GM19463 (cell line): Measurements from ENCODE around the gene HEPHL1.
"Not testable (repeated sequence)": the region's sequence is repeated elsewhere in the genome, so short reads cannot be mapped to it uniquely, and the experiment has no call there.

Experiments used
- ATAC-seq: cut with Tn5 transposase; IDR thresholded peaks from one replicate; pipeline ENCODE4 v1.9.1; 2021; ENCODE audit warnings: mild to moderate bottlenecking, moderate library complexity; ENCODE audit not compliant: unreplicated experiment

HEPHL1 gene, protein sequence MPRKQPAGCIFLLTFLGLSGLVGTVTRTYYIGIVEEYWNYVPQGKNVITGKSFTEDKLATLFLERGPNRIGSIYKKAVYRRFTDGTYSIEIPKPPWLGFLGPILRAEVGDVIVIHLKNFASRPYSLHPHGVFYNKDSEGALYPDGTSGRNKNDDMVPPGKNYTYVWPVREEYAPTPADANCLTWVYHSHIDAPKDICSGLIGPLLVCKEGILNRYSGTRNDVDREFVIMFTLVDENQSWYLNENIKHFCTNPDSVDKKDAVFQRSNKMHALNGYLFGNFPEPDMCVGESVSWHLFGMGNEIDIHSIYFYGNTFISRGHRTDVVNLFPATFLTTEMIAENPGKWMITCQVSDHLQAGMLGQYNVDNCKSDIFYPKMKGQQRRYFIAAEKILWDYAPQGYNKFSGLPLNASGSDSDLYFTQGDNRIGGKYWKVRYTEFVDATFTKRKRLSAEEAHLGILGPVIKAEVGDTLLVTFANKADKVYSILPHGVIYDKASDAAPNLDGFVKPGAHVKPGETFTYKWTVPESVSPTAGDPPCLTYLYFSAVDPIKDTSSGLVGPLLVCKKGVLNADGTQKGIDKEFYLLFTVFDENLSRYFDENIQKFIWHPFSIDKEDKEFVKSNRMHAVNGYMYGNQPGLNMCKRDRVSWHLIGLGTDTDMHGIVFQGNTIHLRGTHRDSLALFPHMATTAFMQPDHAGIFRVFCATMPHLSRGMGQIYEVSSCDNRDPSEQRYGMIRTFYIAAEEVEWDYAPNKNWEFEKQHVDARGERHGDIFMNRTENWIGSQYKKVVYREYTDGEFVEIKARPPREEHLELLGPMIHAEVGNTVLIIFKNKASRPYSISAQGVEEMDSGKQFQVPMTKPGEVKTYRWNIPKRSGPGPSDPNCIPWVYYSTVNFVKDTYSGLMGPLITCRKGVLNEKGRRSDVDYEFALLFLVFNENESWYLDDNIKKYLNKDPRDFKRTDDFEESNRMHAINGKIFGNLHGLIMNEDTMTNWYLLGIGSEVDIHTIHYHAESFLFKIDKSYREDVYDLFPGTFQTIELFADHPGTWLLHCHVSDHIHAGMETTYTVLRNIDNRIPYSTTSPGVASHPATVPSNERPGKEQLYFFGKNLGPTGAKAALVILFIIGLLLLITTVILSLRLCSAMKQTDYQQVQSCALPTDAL

DNA sequence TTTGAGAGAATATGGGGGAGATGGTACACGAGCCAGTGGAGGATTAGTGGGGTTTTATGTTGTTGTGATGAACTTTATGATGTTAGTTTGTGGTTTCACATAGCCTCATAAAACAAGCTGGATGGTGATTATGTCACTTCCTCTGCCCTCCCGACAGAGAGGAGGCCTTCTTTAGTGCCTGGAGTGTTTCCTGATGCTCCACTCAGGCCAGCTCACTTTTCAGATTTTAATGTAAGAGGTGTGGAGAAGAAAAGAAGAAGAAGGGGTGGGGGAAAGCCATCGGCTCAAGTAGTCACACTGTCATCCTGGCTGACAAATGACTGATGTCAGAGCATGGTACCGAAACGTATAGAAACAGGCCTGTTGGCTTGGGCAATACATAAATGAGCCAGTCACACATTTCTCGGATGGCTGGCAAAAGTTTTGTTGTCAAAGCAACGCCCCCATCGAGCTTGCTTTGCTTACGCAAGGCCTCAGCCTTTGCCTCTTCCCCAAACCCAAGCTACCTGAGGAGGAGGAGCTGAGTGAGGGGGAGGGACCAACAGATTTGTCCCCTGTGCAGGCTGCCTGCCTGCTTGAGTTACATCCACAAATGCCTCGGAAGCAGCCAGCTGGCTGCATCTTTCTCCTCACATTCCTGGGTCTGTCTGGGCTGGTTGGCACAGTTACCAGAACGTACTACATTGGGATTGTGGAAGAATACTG, at the start of gene HEPHL1:
HEPHL1 (plus strand) TSS at position 578 of the 705 bp plus-strand sequence; CDS start at position 593, 15 bp downstream.
- ATAC-seq, result no peak

DNA sequence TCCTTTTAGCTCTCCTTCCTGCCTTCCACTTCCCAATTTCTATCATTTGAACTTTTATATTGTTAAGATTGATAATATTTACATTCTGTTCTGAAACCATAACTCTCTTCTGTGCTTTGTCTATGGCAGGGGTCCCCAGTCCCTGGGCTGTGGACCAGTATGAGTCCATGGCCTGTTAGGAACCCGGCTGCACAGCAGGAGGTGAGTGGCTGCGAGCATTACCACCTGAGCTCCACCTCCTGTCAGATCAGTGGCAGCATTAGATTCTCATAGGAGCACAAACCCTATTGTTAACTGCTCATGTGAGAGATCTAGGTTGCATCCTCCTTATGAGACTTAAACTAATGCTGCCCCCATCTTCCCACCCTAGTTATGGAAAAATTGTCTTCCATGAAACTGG, 48.4 kb upstream of the HEPHL1 start:
- no peak for ATAC-seq

DNA sequence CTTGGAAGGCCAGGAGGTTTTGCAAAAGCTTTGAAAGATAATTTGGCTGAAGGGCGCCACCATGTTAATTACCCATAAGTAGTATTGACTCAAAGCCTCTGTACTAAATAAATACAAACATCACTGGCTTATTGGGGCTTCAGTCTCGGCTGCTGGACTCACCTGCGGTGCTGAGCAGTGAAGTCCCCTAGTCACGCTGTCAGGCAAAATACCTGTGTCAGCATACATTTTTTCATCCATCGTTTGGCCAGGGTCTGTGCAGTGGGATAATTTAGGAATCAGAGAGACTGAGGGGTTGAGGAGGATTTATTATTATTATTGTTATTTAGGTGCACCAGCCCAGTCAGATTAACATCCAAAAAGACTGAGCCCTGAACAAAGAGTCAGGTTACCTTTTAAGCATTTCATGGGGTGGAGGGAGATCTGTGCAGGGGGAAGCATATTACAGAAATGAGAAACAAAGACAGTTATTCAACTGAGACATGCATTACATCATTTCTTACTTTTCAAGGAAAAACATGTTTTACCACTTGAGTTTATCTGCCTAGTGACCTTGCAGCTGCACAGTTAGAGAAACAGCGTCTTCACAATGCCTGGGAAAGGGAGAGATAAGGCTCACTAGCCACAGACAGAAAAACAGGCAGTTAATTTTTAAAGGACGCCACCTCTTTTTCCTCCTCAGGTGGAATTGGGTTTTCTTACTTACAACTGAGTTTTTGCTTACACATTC, 47.7 kb upstream of the HEPHL1 start:
- ATAC-seq, result not testable (repeated sequence)

DNA sequence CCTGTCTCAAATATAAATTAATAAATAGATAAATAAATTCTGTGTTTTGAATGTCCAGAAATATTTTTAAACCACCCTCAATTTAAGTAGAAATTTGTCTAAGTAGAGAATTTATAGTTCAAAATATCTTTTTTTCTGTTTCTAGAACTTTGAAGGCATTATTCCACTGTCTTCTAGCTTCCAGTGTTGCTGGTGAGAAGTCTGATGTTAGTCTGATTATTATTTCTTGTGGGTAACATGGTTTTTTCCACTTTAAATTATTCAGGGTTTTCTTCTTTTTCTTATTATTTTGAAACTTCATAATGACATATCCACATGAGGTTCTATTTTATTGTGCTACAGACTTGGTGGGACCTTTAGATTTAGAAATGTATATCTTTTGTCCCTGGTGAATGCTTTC, 46.4 kb upstream of the HEPHL1 start:
- ATAC-seq, result no peak

DNA sequence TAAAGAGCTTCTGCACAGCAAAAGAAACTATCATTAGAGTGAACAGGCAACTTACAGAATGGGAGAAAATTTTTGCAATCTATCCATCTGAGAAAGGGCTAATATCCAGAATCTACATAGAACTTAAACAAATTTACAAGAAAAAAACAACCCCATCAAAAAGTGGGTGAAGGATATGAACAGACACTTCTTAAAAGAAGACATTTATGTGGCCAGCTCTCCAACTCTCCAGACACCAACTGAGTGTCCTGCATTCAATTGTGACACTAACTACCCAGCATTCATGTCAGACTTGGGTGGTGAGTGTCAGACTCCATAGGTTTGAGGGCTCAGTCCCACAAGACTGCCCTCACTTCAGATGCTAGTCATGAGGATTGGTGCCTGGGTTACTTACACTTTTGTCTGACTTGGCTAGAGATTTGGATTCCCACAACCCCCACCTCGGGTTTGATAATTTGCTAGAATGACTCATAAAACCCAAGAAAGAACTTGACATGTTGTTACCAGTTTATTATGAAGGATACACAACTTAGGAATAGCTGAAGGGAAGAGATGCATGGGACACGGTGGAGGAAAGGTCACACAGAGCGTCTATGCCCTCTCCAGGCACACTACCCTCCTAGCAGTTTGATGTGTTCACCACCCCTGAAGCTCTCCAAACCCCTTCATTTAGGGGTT, 44.4 kb upstream of the HEPHL1 start:
- not testable (repeated sequence) for ATAC-seq

DNA sequence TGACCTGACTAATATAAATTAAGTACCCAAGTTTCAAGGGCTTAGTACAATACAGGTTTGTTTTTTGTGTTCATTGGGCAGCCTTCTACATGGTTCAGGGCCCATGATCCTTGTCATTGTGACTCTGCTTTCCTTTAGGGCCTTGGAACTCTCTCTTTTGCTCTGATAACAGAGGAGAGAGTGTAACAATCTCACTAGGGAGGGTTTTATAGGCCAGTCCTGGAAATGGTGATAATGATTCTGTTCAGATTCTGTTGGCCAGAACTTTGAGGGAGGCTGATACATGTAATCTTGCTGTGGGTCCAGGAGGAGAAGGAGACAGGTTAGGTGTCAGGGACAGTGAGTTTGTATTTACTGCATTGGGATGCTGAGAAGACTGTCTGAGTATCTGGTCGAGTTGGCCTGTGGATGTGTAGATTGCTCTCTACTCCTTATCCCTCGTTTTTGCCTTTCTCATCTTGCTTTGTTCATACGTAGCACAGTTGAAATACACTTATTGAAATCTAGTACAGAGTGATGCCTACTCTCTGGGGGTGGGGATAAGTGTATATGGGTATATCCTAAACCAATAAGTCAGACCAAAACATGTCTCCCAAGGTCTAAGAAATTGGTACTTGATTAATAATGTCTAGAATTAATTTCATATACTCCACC, 37.5 kb upstream of the HEPHL1 start:
- ATAC-seq, result no peak

DNA sequence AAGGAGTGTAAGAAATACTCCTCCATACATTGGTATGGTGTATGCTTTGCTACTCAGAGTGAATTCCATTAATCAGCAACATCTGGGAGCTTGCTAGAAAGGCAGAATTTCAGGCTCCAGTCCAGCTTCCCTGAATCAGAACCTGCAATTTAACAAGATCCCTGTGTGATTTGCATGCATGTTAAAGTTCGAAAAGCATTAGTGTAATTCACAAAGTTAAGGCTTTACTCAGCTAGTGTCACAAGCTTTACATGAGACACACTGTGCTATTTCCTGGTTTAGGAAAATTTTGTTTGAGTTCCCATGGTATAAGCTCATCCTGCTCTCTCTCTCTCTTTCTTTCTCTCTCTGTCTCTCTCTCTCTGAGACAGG, 37.0 kb upstream of the HEPHL1 start:
- ATAC-seq, result no peak

DNA sequence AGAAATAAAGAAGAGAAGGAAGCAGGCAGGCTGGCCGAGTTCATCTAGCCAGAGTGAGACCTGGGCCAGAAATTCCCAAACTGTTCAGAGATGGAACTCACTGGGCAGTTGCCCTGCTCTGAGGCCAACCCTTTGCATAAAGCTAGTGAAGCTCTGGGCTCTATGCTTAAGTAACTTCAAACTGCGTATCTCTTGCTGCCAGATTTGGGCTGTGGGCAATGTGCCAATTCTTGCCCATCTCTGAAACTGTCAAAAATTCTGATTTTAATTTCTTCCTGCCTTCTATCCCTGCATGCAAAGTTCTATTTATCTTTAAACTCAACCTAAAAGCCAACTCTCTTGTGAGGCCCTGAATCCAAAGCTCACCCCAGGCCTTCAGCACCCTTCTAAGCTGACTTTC, 36.2 kb upstream of the HEPHL1 start:
- no peak for ATAC-seq

DNA sequence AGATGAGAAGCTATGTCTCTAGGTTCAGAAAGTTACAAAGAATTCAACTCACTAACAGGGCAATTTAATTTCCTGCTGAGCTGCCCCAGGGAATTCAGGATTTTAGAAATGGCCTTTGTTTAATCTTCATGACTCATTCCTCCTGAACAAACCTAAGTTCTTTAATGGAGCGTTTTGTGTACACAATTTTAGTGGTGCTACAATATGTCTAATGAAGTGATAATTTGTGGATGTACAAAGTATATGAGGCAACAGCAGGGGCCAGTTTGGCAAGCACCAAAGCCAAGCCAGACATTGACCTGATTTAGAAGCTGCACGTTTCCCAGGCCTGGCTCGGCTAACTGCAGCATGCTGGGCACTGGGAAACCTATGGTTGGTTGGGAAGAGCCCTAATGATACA, 34.4 kb upstream of the HEPHL1 start:
- ATAC-seq, result no peak

DNA sequence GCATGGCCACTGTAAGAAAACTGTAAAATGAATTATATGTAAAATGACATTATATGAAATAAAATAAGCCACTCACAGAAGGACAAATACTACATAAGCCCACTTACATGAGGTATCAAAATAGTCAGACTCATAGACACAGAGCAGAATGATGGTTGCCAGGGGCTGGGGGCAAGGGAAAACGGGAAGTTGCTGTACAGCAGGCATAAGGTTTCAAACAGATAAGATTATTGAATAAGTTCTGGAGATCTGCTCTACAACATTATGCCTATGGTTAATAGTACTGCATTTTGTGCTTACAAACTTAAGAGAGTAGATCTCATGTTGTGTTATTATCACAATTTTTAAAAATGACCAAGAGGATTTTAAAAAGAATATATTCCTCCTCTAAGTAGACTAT, 32.7 kb upstream of the HEPHL1 start:
- no peak for ATAC-seq

DNA sequence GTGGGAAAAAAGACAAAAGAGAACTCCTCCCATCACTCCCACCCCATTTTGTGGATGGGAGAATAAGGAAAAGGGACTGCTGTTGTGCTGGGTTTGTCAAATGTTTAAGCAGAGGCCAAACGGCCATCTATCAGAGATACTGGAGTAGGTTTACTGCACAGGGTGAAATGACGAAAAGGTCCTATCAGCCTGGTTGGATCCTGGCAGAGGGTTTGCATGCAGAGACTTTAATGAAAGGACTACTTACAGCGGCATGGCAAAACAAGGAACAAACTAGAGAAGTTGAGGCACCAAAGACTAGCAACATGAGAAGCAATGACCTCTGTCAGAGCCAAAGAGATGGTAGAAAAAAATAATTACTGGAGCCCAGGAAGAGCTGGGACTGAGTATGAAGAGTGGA, 32.2 kb upstream of the HEPHL1 start:
- ATAC-seq, result no peak

DNA sequence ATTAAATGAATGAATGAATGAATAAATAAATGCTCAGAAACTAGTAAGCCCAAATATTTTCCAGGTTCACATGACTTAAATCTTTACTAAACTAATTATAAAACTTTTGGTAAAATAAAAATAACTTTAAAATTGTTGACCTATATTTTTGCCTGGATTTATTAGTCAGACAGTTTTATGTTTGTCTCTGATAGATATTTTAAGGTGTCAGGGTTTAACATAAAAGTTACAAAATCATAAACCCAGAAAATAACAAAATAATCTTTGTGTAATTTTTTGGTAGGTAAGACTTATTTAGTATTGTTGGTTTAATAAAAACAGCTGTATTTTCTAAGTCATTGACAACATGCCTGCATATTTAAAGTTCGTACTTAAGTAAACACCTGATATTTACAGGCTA, 27.4 kb upstream of the HEPHL1 start:
- no peak for ATAC-seq

DNA sequence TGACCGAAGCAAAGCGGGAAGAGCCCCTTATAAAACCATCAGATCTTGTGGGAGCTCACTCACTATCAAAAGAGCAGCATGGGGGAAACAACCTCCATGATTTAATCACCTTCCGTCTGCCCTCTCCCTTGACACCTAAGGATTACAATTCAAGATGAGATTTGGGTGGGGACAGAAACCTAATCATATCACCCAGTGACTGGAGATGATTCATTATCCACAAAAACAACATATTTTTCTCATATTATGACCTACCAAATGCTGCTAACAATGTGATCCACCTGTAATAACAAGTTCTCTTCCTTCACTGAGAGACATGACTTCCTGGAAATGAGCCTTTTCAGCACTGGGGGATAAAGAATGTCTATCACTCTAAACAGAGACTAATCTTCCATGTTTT, 23.4 kb upstream of the HEPHL1 start:
- ATAC-seq, result no peak

DNA sequence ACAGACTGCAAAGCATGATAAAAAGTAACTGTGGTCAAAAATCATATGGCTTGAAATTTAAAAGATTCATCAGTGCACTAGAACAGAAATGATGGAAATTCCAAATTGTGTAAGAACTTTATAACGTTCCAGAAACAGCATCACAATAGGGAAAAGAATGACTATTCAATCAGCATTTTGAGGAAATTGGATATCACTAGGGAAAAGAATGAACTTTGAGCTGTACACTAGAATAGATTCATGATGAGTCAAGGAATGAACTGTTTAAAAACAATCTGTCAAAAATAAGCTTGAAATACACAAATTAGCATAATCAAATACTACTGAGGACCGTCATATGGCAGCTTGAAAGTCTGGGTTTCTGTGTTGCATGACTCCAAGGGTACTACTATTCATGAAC, 20.5 kb upstream of the HEPHL1 start:
- ATAC-seq, result no peak

DNA sequence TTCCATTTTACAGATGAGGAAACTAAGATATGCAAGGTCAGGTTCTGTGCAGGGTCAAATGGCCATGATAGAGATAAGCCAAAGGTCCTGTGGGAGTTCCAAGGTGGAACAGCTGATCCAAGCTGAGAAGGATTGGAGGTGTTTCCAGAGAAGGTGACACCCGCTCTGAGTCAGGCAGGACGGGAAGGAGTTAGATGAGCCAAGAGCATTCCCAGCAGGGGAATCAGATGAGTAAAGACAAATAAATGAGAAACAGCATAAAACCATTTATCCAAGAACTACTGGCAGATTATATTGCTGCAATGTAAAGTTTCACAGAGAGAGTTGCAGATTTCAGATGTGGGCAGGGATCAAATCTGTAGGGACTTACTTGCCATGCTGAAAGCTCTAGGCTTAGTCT, 18.9 kb upstream of the HEPHL1 start:
- ATAC-seq, result no peak

DNA sequence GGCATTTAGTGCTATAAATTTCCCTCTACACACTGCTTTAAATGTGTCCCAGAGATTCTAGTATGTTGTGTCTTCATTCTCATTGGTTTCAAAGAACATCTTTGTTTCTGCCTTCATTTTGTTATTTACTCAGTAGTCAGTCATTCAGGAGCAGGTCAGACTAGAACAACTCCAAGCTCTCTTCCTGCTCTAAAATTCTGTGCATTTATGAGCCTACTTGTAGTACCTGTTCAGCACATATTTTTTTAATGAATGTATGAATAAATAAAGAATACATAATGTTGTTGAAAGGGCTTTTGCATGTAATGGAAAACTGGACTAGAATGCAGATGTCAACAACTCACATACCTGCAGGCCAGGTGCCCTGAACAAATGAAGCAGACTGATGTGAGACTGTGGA, 13.7 kb upstream of the HEPHL1 start:
- no peak for ATAC-seq

DNA sequence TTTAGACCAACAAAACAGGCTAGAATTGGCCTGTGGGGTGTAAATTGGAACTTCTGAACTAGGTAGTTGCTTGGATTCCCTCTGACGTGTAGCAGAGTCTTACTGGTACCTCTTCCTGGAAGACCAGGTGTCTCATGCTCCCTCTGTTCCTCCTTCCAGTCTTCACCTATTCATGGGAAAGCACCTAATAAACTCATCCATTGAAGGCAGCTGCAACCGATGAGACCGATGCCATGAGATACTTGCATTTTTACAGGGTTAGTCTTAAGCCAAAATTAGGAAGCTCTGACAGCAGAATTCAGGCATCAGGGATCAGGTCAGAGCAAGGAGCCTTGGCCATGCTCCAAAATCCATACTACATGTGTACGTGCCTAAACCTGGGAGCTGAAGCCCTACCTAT, 13.2 kb upstream of the HEPHL1 start:
- no peak for ATAC-seq

DNA sequence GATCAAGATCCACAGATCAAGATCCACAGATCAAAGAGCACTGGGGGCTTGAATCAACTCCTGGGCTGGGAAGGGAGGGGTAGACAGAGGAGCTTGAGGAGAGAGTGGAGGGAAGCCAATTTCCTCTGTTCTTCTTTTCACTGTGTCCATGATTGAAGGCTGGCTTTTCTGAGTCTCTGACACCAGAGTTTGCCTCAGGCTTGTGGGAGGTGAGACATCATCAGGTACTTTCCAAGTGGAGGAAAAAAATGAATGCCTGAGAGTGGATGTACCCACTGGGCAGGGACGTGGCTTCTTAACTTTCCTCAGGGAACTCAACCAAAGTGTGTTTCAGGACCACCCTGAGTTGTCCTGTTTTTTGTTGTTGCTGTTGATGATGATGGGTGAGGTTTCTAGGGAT, 11.0 kb upstream of the HEPHL1 start:
- no peak for ATAC-seq

DNA sequence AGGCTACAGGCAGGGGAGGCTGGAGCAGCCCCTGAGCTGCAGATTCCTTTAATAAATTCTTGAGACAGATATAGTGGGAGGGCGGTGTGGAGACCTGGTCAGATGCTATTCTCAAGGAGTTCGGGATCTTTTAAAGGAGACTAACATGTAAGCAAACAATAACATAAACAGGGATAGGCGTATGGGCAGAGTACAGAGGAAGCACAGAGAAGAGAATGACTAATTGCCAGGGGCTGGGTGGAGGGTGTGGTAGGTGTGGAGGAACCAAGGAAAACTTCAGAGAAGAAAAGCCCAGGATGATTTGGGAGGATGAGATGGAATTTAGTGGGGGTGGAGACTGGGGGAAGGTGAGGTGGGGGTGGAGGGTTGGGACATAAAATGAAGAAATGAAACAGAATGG, 9.7 kb upstream of the HEPHL1 start:
- ATAC-seq, result no peak
